Measurements from ENCODE around the gene PDE7B. TPM values are rescaled to one million over a fixed set of nuclear protein-coding genes. Genes with fewer than 3 reads are reported as not detected.

PDE7B gene
- total RNA-seq, 1 experiment from 2014 or later, result not detected

DNA sequence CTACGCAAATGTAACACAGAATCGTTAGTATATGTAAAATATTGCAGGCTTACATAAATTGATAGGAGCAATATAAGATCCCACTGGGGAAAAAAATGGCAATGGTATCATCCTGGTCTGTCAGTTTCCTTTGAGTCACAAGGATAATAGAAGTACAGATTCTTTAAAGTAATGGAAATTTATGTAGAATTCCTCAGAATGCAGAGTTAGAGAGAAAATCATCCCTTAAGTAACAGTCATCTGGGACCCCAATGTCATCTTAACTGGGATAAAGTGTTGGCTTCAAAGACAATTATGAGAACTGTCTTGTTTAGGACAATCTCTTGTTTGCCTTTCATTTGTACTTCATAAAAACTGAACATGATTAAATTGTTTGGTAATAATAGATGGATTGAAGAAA lies 34.5 kb upstream of the PDE7B start:
- ATAC-seq (no peak), DNase-seq (no peak)
- H2AFZ ChIP-seq (ENCODE audit: low read length), result no peak overlapping the region
- H3K9me3 ChIP-seq (ENCODE audit: low read length), result no peaks in the 10 kb centered on the region
- H3K4me3 ChIP-seq (ENCODE audit: low read length), result no peak overlapping the region
- no TSS peak for BruUV-seq (replicated peaks)
- intact Hi-C loops (cut with micrococcal nuclease), result no loop called here
- H3K9ac ChIP-seq (ENCODE audit: low read length), result no peak overlapping the region
- H3K27me3 ChIP-seq (ENCODE audit: low read length), result no peaks in the 10 kb centered on the region
- H3F3A ChIP-seq (ENCODE audit: low read length, unreplicated experiment), result no peaks in the 10 kb centered on the region
- TF ChIP-seq EZH2phosphoT487 (IDR thresholded peaks at IDR 0.05; ENCODE audit: borderline replicate concordance, low read length), result no peak
- TF ChIP-seq EZH2 (IDR thresholded peaks at IDR 0.05; ENCODE audit: low read length, unreplicated experiment), result no peak
- TF ChIP-seq, protein P1, sequence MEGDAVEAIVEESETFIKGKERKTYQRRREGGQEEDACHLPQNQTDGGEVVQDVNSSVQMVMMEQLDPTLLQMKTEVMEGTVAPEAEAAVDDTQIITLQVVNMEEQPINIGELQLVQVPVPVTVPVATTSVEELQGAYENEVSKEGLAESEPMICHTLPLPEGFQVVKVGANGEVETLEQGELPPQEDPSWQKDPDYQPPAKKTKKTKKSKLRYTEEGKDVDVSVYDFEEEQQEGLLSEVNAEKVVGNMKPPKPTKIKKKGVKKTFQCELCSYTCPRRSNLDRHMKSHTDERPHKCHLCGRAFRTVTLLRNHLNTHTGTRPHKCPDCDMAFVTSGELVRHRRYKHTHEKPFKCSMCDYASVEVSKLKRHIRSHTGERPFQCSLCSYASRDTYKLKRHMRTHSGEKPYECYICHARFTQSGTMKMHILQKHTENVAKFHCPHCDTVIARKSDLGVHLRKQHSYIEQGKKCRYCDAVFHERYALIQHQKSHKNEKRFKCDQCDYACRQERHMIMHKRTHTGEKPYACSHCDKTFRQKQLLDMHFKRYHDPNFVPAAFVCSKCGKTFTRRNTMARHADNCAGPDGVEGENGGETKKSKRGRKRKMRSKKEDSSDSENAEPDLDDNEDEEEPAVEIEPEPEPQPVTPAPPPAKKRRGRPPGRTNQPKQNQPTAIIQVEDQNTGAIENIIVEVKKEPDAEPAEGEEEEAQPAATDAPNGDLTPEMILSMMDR (conservative IDR thresholded peaks at IDR 0.05; ENCODE audit: low read depth, low read length), result no peak
- no peaks in the 10 kb centered on the region for H3K9me2 ChIP-seq (replicated peaks; ENCODE audit: low read length)
- H3K36me3 ChIP-seq (ENCODE audit: low read depth, low read length), result no peaks in the 10 kb centered on the region
- no peak overlapping the region for H3K4me2 ChIP-seq (ENCODE audit: low read length)
- no peaks in the 10 kb centered on the region for H3K79me2 ChIP-seq (ENCODE audit: low read length)
- H3K27ac ChIP-seq (ENCODE audit: low read length), result no peak overlapping the region
- ChIA-PET POLR2A (ENCODE audit: unreplicated experiment) (no interaction called here), CTCF (no interaction called here)
- H3K4me1 ChIP-seq (ENCODE audit: insufficient read depth, low read length), result peaks cover 6% of the 10 kb centered on the region
- no peaks in the 10 kb centered on the region for H4K20me1 ChIP-seq (ENCODE audit: low read length)

DNA sequence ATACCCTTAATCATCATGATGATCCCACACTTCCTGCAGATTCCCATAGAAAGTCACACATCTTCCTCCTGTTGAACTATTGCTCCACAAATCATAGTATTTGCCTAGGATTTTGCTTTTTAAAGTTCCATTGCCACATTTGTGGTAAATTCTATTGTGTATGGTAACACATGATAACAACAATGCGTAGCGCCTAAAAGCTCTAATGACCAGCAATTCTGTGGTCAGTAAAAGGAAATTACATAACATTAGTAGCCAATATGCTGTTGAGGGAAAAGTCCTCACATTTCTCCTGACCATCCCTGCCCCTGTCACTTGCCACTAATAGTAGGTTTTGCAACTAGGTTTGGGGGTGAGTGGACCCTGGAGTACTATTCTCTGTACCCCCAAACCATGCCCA lies 31.8 kb upstream of the PDE7B start:
- Histone ChIP-seq H3K9ac (ENCODE audit: low read length) (no peak overlapping the region), H3K4me3 (ENCODE audit: low read length) (no peak overlapping the region), H2AFZ (ENCODE audit: low read length) (no peak overlapping the region), H3K79me2 (ENCODE audit: low read length) (no peaks in the 10 kb centered on the region), H3K36me3 (ENCODE audit: low read depth, low read length) (no peaks in the 10 kb centered on the region), H4K20me1 (ENCODE audit: low read length) (no peaks in the 10 kb centered on the region), H3F3A (ENCODE audit: low read length, unreplicated experiment) (no peaks in the 10 kb centered on the region), H3K9me2 (replicated peaks; ENCODE audit: low read length) (no peaks in the 10 kb centered on the region), H3K9me3 (ENCODE audit: low read length) (no peaks in the 10 kb centered on the region), H3K4me2 (ENCODE audit: low read length) (no peak overlapping the region), H3K4me1 (ENCODE audit: insufficient read depth, low read length) (no peaks in the 10 kb centered on the region), H3K27ac (ENCODE audit: low read length) (no peak overlapping the region), H3K27me3 (ENCODE audit: low read length) (no peaks in the 10 kb centered on the region)
- intact Hi-C loops (cut with micrococcal nuclease), result no loop called here
- POLR2A ChIA-PET (ENCODE audit: unreplicated experiment), result no interaction called here
- no TSS peak for BruUV-seq (replicated peaks)
- ATAC-seq, result no peak
- CTCF ChIA-PET, result no interaction called here
- TF ChIP-seq EZH2 (IDR thresholded peaks at IDR 0.05; ENCODE audit: low read length, unreplicated experiment), result no peak
- TF ChIP-seq, protein P1 (conservative IDR thresholded peaks at IDR 0.05; ENCODE audit: low read depth, low read length), result no peak
- no peak for TF ChIP-seq EZH2phosphoT487 (IDR thresholded peaks at IDR 0.05; ENCODE audit: borderline replicate concordance, low read length)
- no peak for DNase-seq

DNA sequence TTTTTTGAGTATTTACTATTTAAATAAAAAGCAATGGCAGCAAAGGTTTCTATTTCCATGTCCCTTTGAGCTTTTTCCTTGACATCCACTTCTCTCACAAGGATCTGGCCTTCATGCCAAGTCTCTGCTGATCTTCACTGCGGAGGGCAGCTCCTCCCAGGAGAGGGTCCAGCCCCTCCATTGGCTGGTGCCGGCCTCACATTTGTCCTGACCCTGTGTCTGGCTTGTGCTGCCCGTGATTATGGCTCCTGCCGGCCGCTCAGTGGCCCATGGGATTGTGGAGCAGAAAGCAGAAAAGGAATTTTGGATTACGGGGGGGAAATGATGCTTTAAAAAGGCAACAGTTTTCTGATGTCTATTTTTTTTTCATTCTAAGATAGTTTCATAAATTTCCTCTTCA lies 31.2 kb upstream of the PDE7B start:
- Histone ChIP-seq H3K4me2 (ENCODE audit: low read length) (no peak overlapping the region), H4K20me1 (ENCODE audit: low read length) (no peaks in the 10 kb centered on the region), H3K27ac (ENCODE audit: low read length) (no peak overlapping the region), H3K79me2 (ENCODE audit: low read length) (no peaks in the 10 kb centered on the region), H3K4me1 (ENCODE audit: insufficient read depth, low read length) (no peaks in the 10 kb centered on the region), H3K9me3 (ENCODE audit: low read length) (no peaks in the 10 kb centered on the region), H2AFZ (ENCODE audit: low read length) (no peak overlapping the region), H3K27me3 (ENCODE audit: low read length) (no peaks in the 10 kb centered on the region), H3K9me2 (replicated peaks; ENCODE audit: low read length) (no peaks in the 10 kb centered on the region), H3K4me3 (ENCODE audit: low read length) (no peak overlapping the region), H3K9ac (ENCODE audit: low read length) (no peak overlapping the region), H3K36me3 (ENCODE audit: low read depth, low read length) (no peaks in the 10 kb centered on the region), H3F3A (ENCODE audit: low read length, unreplicated experiment) (no peaks in the 10 kb centered on the region)
- BruUV-seq (replicated peaks), result no TSS peak
- POLR2A ChIA-PET (ENCODE audit: unreplicated experiment), result no interaction called here
- no peak for DNase-seq
- CTCF ChIA-PET, result no interaction called here
- ATAC-seq, result no peak
- intact Hi-C loops (cut with micrococcal nuclease), result no loop called here
- TF ChIP-seq, protein P1 (conservative IDR thresholded peaks at IDR 0.05; ENCODE audit: low read depth, low read length), result no peak
- TF ChIP-seq EZH2phosphoT487 (IDR thresholded peaks at IDR 0.05; ENCODE audit: borderline replicate concordance, low read length) (no peak), EZH2 (IDR thresholded peaks at IDR 0.05; ENCODE audit: low read length, unreplicated experiment) (no peak)
